ENCODE data around the gene PP2D1. TPM values are rescaled to one million over a fixed set of nuclear protein-coding genes. Genes with fewer than 3 reads are reported as not detected.

PP2D1 gene
- total RNA-seq, 4 donors from 2014 or later, result not detected

DNA sequence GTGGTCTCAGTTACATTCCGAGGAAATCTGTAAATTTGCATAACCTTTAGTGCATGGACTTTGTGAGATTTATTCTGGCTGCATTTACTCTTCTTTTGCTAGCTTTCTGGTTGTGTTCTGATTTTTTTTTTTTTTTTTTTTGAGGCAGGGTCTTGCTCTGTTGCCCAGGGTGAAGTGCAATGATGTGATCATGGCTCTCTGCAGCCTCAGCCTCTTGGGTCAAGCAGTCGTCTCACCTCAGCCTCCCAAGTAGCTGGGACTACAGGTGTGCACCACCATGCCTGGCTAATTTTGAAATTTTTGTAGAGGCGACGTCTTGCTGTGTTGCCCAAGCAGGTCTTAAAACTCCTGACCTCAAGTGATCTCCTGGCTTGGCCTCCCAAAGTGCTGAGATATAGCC lies 52.6 kb downstream of the PP2D1 start:
- TF ChIP-seq CTCF (IDR thresholded peaks at IDR 0.05; ENCODE audit: low read depth), result no peak

GRCh38 chr3:19954676-19955075 lies 57.4 kb downstream of the PP2D1 start:
- no peak for TF ChIP-seq CTCF (IDR thresholded peaks at IDR 0.05; ENCODE audit: low read depth)

DNA sequence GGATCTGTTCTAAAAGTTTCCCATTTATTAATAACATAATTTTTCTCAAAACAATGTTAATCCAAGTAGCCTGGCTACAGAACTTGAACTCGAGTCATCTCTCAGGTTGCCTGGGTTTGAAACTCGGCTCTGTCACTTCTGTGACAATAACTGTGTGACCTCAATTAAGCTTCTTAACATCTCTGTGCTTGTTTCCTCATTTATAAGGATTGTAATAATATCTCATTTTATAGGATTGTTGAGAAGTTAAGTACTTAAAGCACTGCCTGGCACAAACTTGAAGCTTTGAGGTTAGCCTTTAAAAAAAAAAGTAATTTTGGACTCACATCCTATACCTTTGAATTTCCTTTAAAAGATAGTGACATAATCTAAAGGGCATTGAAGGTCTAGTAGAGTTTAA lies 61.7 kb downstream of the PP2D1 start:
- TF ChIP-seq CTCF (IDR thresholded peaks at IDR 0.05; ENCODE audit: low read depth), result no peak

DNA sequence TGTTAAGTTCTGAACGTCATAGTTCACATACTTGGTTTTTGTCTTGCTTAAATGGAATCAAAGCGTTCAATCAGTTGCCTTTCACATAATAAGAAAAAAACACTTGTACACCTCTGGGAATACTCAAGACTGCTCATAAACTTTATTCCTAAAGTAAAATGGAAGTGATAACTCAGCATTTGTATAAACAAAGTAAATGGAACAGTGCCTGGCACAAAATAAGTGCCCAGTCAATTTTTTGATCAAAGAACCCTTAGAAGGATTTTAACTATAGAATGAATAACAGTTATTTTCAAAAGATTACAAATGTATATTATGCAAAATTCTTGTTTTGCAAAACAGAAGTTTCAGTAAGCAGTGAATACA lies 63.9 kb downstream of the PP2D1 start:
- no peak for TF ChIP-seq CTCF (IDR thresholded peaks at IDR 0.05; ENCODE audit: low read depth)

GRCh38 chr3:19947549-19948225 lies 64.4 kb downstream of the PP2D1 start:
- no peak for TF ChIP-seq CTCF (IDR thresholded peaks at IDR 0.05; ENCODE audit: low read depth)

DNA sequence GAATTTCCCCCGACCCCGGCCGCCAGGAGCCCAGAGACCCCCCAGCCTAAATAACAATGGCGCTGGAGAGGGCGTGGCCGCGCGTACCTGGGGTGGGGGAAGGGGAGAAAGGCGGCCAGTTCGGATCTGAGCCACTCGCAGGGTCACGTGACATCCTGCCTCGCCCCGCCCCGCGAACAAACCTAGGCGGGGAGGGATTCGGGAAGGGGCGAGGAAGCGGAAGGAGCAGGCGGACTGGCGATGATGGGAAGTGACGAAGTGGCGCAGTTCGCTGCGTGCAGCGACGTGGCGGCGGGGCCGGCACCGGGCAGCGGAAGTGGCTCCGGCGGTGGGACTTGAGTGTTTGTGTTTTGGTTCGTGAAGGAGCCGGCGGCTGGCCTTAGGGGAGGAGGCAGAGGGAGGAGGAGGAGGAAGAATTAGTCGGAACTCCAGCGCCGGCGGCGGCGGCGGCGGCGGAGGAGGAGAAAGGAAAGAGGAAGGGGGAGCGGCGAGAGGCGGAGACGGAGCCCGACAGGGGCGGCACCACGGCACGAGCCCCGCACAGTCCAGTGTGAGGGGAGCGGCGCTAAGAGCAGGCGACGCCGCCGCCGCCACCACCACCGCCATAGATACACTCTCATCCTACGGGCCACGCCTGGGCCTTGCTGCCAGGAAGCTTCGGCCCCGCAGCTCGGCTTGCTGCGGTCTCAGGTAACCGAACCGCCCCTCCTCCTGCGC lies 65.1 kb downstream of the PP2D1 start, which contains the start of gene RAB5A:
TSS of gene RAB5A (plus strand) at position 266 of the 717 bp plus-strand sequence. CDS start 3,802 bp downstream, outside the sequence.
- TF ChIP-seq CTCF (IDR thresholded peaks at IDR 0.05; ENCODE audit: low read depth), result no peak

- TF ChIP-seq CTCF (IDR thresholded peaks at IDR 0.05; ENCODE audit: low read depth), result no peak
Measured at GRCh38 chr3:19945969-19946831, 65.9 kb downstream of the PP2D1 start.

Data from subcutaneous adipose tissue (tissue), 4 donors.